DLD1 (cell line): ENCODE data around the gene TMEM140.
"Not testable (repeated sequence)": the region's sequence is repeated elsewhere in the genome, so short reads cannot be mapped to it uniquely, and the experiment has no call there.

Experiments
- in situ Hi-C: cut with HindIII; loops from 2 replicates; pipeline ENCODE4 v1.10.0; 2017; ENCODE audit warnings: low sequenced_read_pairs

Gene TMEM140

DNA sequence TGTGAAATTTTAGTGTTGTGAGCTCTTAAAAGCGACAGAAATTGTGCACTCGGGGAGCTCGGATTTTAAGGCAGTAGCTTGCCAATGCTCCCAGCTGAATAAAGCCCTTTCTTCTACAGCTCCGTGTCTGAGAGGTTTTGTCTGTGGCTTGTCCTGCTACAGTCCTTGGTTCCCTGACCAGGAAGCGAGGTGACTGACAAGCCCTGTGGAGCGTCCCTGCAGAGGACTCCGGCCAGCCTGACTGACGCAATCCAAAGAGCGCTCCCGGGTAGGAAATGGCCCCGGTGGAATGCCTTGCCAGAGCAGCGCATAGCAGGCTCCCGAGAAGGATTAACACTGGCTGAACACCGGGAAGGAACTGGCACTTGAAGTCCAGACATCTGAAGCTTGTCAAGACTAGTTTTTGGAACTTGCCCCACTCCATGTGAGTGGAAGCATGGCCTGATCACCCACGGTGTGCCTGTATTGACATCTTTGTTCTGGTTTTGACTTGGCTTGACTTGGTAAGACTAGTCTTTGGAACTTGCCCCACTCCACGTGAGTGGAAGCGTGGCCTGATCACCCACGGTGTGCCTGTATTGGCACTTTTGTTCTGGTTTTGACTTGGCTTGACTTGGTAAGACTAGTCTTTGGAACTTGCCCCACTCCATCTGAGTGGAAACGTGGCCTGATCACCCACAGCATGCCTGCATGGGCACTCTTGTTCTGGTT is 23.9 kb downstream of the TMEM140 start:
- in situ Hi-C loops = not testable (repeated sequence)

DNA sequence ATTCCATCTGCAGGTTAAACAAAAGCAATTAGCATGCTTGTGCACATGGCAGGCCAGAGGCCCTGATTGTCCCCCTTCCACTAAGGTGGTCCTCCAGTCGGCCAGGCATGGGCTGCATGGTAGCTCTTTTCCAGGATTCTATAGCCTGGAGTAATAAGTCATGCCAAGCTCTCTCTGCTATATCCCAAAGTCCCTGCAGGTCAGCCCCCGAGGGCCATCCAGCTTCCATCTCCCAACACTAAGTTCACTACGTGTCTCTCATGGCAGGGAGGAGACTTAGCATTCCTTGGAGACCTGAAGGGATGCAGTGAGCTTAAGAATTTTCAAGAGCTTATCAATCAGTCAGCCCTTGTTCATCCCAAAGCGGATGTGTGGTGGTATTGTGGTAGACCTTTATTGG is 26.0 kb downstream of the TMEM140 start:
- in situ Hi-C loops = not testable (repeated sequence)

DNA sequence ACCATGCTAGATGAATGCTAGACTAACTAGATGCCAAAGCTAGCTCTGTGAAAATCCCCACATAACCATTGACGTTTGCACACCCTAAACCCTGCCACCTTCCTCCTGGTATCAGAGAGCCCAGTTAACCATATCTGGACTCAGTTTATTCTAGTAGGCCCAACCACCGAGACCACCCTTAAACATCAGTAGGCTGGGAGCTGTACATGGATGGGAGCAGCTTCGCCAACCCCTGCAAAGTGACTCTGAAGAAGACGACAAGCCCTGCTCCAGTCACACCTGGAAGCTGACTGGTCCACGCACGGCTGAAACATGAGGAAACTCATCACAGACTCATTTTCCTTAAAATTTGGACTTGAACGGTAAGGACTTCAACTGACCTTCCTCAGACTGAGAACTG is 27.1 kb downstream of the TMEM140 start:
- in situ Hi-C loops = no loop called here

GRCh38 chr7:135175931-135176330 is 28.1 kb downstream of the TMEM140 start:
- in situ Hi-C loops = no loop called here

GRCh38 chr7:135177028-135177696 is 29.3 kb downstream of the TMEM140 start:
- in situ Hi-C loops = no loop called here

DNA sequence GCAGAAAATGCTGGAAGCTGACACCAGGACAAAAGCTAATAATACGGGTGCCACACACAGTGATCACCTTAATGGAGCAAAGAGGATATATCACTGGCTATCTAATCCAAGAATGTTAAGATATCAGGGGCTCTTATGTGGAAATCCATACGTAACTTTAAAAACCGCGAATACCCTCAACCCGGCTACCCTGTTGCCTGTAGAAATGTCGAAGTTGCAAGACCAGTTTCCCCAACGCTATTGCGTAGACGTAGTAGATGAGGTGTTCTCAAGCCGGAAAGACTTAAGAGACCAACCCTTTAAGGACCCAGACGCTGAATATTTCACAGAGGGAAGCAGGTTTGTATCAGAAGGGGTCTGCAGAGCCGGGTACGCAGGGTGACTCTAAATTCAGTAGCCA is 30.5 kb downstream of the TMEM140 start:
- in situ Hi-C loops = no loop called here

DNA sequence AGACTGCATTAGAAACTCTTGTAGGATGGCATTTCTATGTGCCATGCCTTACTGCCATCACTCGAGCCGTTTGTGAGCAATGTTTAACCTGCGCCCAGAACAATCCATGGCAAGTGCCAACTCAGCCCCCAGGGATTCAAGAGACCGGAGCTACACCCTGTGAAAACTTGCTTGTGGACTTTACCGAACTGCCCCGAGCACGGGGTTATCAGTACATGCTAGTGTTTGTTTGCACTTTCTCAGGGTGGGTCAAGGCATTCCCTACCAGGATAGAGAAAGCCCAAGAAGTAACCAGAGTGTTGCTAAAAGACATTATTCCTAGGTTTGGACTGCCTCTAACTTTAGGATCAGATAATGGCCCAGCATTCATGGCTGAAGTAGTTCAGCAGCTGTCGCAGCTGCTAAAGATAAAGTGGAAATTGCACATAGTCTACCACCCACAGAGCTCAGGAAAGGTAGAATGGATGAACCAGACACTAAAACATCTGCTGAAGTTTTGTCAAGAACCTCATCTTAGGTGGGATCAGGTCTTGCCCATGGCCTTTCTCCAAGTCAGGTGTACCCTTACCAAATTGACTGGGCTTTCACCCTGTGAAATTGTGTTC is 31.6 kb downstream of the TMEM140 start:
- in situ Hi-C loops = no loop called here

- in situ Hi-C loops = no loop called here
Measured at GRCh38 chr7:135180122-135180521, 32.2 kb downstream of the TMEM140 start.

GRCh38 chr7:135181261-135181928 is 33.5 kb downstream of the TMEM140 start:
- in situ Hi-C loops = no loop called here

DNA sequence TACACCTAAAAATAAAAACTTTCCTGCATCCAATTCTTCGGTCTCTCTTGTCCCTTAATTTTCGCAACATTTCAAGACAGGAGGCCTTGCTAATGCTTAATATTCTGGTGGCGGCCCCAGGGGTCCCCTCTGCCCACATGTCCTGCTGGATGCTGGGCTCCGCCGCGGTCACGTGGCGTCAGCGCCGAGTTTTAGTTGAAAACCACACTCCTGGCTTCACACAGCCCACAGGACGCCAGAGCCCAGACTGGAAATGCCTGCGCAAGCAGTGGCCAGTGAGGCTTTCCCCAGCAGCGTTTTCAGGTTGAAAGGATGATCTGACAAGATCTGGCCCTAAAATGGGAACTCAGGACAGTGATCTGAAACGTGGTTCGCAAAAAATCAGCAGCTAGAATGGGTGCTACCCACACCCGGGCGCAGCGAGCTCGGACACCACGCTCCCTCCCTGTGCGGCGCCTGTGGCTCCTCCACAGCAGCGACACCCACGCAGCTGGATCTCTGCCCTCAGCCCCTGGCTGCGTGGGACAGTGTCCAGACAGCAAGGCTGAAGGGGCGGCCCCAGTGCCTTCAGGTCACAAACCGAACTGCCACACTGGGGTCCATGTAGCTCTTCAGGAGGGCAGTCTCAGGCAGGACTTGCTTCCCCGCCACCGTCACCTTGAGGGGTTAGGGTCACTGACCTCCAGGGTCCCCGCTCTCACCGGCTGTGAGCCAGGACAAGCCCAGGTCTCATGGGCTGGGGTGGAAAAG is 34.2 kb downstream of the TMEM140 start:
- in situ Hi-C loops = no loop called here

DNA sequence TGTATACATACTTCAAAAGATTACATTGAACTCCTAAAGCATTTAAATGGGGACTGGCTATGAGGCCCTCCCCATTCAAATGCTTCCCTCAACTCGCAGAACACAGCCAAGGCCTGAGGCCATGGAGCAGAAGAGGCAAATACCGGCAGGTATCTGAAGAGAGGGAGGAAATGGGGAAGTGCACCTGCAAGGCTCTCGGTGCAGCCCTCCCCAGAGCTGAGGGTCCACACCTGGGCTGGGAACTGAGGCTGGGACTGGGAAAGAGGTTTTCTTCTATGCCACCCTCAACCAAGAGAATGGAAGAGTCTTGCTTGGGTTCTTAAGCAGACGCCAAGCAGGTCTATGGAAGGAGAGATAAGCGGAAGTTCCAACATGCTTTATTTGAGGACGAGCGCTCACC is 35.6 kb downstream of the TMEM140 start:
- in situ Hi-C loops = no loop called here

DNA sequence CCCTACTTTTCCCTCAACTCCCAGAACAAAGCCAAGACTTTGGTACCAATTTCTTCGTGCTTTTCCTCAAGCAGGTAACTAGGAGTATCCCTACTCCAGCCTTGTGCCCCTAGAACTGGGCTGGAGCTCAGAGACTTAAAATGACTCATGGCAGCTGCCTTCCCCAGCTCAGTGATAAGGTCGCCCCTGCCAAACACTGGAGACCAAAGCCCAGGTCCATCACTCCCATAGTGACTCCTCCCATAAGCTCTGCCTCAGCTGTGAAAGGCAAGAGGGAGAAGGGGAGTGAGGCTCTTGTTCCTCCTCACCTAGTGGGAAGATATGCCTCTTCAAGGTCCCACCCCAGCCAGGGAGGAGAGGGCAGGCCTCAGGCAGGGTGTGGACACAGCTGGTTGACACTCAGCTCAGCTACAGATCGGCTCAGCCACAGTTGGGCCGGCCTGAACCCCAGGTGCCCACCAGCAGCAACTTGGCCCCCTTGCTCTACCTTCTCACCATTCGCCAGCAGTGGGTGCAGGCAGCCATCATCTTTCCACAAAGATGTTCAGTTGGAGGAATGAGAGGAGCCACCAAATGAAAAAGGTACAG is 36.5 kb downstream of the TMEM140 start:
- in situ Hi-C loops = no loop called here

DNA sequence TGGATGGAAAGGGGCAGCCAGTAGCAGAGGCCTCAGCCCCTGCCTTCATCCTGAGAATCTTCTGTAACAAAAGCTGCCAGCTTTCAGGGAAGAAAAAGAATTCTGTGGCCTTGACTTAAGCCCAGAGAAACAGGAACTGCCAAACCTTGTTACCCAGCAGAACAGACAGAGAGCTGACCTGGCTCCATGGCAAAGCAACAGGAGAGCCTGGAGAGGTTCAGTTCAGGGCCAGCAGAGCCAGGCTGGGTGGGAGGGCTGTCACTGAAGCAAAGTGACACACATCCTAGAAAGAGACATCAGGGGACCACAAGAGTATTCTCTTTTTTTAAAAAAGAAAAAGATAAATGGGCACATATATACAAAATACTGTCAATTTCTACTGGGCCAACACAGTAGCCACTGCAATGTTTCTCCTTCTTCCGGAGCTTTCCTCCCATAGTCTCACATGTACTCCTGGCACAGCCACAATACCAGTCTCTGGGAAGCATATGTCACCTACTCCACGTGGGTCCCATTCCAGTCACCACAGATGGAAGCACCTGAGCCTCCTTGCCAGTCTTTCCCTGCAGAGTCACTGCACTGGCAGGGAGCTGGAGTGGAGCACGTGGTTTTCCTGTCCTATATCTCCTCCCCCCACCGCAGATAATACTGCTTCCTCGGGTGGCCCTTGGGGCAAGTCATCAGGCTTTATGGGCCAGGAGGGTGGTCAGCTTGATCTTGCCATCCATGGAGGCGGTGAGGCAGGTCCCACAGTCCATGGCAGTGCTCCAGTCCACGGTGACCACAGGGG is 37.8 kb downstream of the TMEM140 start:
- in situ Hi-C loops = no loop called here

DNA sequence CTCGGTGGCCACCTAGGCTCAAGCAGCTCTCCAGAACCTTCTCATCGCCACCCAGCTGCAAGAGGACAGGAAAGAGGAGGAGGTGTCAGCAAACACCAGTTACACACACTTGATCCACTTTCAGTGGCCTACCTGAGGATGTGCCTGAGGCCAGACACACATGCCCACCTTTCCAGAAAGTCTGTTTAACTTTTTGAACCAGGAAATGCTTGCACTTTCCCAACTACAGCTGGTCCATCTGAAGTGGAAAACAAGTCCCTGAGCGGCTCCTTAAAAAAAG is 38.3 kb downstream of the TMEM140 start:
- in situ Hi-C loops = no loop called here

DNA sequence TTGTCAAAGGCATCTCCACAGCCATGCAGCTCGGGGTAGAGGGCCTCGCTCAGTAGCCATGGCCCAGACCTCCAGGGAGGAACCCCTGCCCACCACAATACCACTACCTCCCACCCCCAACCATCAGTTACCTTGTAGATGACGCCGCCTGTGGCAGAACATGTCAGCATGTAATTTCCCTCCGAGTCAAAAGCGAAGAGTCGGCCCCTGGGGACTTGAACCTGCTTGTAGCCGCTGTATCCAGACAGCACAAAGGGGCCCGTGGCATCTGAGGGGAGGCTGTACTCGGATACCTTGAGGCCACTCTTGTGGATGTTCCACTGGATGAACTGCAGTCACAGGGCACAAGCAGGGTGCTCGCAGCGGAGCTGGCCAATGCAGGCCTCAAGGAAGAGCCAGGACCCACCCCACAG is 39.0 kb downstream of the TMEM140 start:
- in situ Hi-C loops = no loop called here

- in situ Hi-C loops = no loop called here
Measured at GRCh38 chr7:135188298-135188984, 40.6 kb downstream of the TMEM140 start.

DNA sequence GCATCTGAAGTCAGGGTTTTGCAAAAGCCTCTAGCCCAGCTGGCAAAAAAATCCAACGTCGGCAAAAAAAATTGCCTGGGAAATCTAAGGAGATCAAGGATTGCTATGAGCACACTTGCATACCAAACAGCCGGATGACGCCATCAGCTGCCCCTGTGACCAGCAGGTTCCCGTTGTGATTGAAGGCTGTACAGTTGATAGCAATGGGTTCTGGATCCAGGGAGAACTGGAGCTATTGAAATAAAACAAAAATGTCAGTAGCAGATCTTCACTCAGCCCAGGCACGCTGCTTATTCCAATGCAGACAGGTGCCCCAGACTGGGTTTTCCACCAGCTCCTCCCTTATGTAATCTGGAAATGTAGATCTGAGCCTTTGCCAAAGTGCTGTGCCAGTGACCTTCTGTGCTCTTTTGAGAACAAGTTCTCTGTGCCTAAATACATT is 41.4 kb downstream of the TMEM140 start:
- in situ Hi-C loops = no loop called here

DNA sequence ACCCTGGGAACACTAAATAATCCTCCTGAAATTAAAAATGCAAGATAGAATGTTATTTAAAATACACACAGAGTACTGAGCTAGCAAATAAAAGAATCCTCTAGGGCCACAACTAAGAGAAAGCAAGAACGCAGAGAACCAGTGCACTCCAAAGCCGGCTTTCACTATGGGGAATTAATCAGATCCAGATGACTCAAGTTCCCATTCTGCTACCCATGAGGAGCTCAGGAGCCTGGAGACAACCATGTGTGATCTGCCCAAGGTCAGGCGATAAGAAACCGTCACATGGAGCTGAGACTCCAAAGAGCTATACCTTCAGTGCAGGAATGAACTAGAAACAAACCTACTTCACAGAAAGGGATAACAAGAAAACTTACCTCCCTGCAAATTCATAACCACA is 42.1 kb downstream of the TMEM140 start:
- in situ Hi-C loops = no loop called here

DNA sequence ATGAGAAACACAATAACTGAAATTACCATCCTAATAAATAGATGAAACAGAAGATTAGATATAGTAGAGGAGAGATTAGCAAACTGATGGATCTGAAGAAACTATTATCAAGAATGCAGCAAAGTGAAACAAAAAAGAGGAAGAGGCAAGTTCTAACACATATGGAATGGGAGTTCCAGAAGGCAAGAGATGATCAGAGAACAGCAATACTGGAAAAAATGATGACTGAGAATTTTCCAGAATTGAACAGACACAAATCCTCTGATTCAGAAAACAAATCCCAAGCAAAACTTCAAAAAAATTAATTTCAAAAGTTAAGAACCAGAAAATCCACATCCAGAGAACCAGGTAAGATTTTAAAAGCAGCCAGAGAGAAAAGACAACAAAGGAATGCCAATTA is 42.8 kb downstream of the TMEM140 start:
- in situ Hi-C loops = no loop called here
